ENCODE measurements around the gene DICER1.

Gene DICER1

GRCh38 chr14:95197551-95197950, 40.2 kb upstream of the DICER1 start:
- no peak for TF ChIP-seq CTCF (IDR thresholded peaks at IDR 0.05; ENCODE audit: low read depth, low read length)

GRCh38 chr14:95196826-95197545, 39.7 kb upstream of the DICER1 start:
- H3K4me3 ChIP-seq (ENCODE audit: low read depth, low read length), result no peak overlapping the region
- no peak for DNase-seq (ENCODE audit: low read depth, low spot score)
- TF ChIP-seq CTCF (IDR thresholded peaks at IDR 0.05; ENCODE audit: low read depth, low read length), result no peak
- in situ Hi-C loops (cut with HindIII; ENCODE audit: low sequenced_read_pairs), result no loop called here

More at GRCh38 chr14:95197551-95197950, 40.2 kb upstream of the DICER1 start:
- no peak overlapping the region for H3K4me3 ChIP-seq (ENCODE audit: low read depth, low read length)
- in situ Hi-C loops (cut with HindIII; ENCODE audit: low sequenced_read_pairs), result no loop called here
- DNase-seq (ENCODE audit: low read depth, low spot score), result no peak

- peak; percentile 12 for TF ChIP-seq CTCF (IDR thresholded peaks at IDR 0.05; ENCODE audit: low read depth, low read length)
- in situ Hi-C loops (cut with HindIII; ENCODE audit: low sequenced_read_pairs), result no loop called here
- H3K4me3 ChIP-seq (ENCODE audit: low read depth, low read length), result no peak overlapping the region
- DNase-seq (ENCODE audit: low read depth, low spot score), result no peak
Measured at GRCh38 chr14:95196268-95196667, 38.9 kb upstream of the DICER1 start.

- no peak for TF ChIP-seq CTCF (IDR thresholded peaks at IDR 0.05; ENCODE audit: low read depth, low read length)
- in situ Hi-C loops (cut with HindIII; ENCODE audit: low sequenced_read_pairs), result no loop called here
- DNase-seq (ENCODE audit: low read depth, low spot score), result no peak
- H3K4me3 ChIP-seq (ENCODE audit: low read depth, low read length), result no peak overlapping the region
Measured at GRCh38 chr14:95195031-95195430, 37.7 kb upstream of the DICER1 start.

- no peak overlapping the region for H3K4me3 ChIP-seq (ENCODE audit: low read depth, low read length)
- no peak for DNase-seq (ENCODE audit: low read depth, low spot score)
- no peak for TF ChIP-seq CTCF (IDR thresholded peaks at IDR 0.05; ENCODE audit: low read depth, low read length)
- in situ Hi-C loops (cut with HindIII; ENCODE audit: low sequenced_read_pairs), result no loop called here
Measured at GRCh38 chr14:95193081-95193480, 35.8 kb upstream of the DICER1 start.

- no peak for TF ChIP-seq CTCF (IDR thresholded peaks at IDR 0.05; ENCODE audit: low read depth, low read length)
Measured at GRCh38 chr14:95192311-95192710, 35.0 kb upstream of the DICER1 start.

More at GRCh38 chr14:95192311-95192710, 35.0 kb upstream of the DICER1 start:
- DNase-seq (ENCODE audit: low read depth, low spot score), result no peak
- H3K4me3 ChIP-seq (ENCODE audit: low read depth, low read length), result no peak overlapping the region
- in situ Hi-C loops (cut with HindIII; ENCODE audit: low sequenced_read_pairs), result no loop called here

Data from astrocyte of the spinal cord (primary cell).